HL-60 (cell line): ENCODE data around the gene TRIM6.

Experiments
- CTCF ChIP-seq: IDR thresholded peaks from one replicate; pipeline ENCODE4 v1.5.1; 2011; ENCODE audit warnings: low read length, control low read depth, inconsistent platforms; ENCODE audit not compliant: insufficient read depth
- GABPA ChIP-seq: IDR thresholded peaks from 2 replicates; pipeline ENCODE4 v1.6.1; 2012; ENCODE audit warnings: low read depth
- POLR2AphosphoS5 ChIP-seq: IDR thresholded peaks from 2 replicates; pipeline ENCODE4 v1.6.1; 2012; ENCODE audit warnings: low read depth
- SPI1 ChIP-seq: IDR thresholded peaks from 2 replicates; pipeline ENCODE4 v1.6.1; 2012; ENCODE audit warnings: low read depth, mild to moderate bottlenecking, borderline replicate concordance
- TF ChIP-seq, protein P1 (sequence below): IDR thresholded peaks from 2 replicates; pipeline ENCODE4 v1.6.1; 2012; ENCODE audit warnings: low read depth; ENCODE audit not compliant: insufficient replicate concordance

- no peak for TF ChIP-seq CTCF
- no peak for TF ChIP-seq GABPA
- no peak for TF ChIP-seq POLR2AphosphoS5
- TF ChIP-seq, protein P1, sequence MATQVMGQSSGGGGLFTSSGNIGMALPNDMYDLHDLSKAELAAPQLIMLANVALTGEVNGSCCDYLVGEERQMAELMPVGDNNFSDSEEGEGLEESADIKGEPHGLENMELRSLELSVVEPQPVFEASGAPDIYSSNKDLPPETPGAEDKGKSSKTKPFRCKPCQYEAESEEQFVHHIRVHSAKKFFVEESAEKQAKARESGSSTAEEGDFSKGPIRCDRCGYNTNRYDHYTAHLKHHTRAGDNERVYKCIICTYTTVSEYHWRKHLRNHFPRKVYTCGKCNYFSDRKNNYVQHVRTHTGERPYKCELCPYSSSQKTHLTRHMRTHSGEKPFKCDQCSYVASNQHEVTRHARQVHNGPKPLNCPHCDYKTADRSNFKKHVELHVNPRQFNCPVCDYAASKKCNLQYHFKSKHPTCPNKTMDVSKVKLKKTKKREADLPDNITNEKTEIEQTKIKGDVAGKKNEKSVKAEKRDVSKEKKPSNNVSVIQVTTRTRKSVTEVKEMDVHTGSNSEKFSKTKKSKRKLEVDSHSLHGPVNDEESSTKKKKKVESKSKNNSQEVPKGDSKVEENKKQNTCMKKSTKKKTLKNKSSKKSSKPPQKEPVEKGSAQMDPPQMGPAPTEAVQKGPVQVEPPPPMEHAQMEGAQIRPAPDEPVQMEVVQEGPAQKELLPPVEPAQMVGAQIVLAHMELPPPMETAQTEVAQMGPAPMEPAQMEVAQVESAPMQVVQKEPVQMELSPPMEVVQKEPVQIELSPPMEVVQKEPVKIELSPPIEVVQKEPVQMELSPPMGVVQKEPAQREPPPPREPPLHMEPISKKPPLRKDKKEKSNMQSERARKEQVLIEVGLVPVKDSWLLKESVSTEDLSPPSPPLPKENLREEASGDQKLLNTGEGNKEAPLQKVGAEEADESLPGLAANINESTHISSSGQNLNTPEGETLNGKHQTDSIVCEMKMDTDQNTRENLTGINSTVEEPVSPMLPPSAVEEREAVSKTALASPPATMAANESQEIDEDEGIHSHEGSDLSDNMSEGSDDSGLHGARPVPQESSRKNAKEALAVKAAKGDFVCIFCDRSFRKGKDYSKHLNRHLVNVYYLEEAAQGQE: no peak
- TF ChIP-seq SPI1: no peak
Observed at GRCh38 chr11:5574654-5575053, 21.8 kb upstream of the TRIM6 start.
